HepG2 (cell line): ENCODE data around the gene SLC38A3. TPM values are rescaled to one million over a fixed set of nuclear protein-coding genes. Genes with fewer than 3 reads are reported as not detected.

Source experiments
- ATF7-NPFF ChIP-seq: sonication (generic); formaldehyde crosslinking; IDR thresholded peaks from 2 replicates; pipeline ENCODE4 v1.8.1; 2023; ENCODE audit warnings: mild to moderate bottlenecking, low read depth, missing genetic modification reagents, moderate library complexity
- CBX5 ChIP-seq: sonication (generic); formaldehyde crosslinking; IDR thresholded peaks from 2 replicates; pipeline ENCODE4 v1.4.0; 2020; ENCODE audit warnings: missing genetic modification reagents, borderline replicate concordance
- EZH2 ChIP-seq: conservative IDR thresholded peaks from 2 replicates; pipeline ENCODE4 v1.6.1; 2012; ENCODE audit warnings: mild to moderate bottlenecking, low read depth, low read length, moderate library complexity
- HNRNPLL ChIP-seq: fragments of 200-400 bp; formaldehyde crosslinking; IDR thresholded peaks from 2 replicates; pipeline ENCODE4 v1.6.1; 2017; ENCODE audit warnings: mild to moderate bottlenecking, low read depth, low read length; ENCODE audit not compliant: poor library complexity, severe bottlenecking
- ISL2 ChIP-seq: sonication (generic); formaldehyde crosslinking; IDR thresholded peaks from 2 replicates; pipeline ENCODE4 v1.5.0; 2020; ENCODE audit warnings: missing genetic modification reagents
- MED8 ChIP-seq: sonication (generic); formaldehyde crosslinking; IDR thresholded peaks from 2 replicates; pipeline ENCODE4 v1.8.1; 2023; ENCODE audit warnings: mild to moderate bottlenecking, missing genetic modification reagents; ENCODE audit not compliant: insufficient replicate concordance
- MTF1 ChIP-seq: sonication (generic); formaldehyde crosslinking; IDR thresholded peaks from 2 replicates; pipeline ENCODE4 v1.5.0; 2020; ENCODE audit warnings: missing genetic modification reagents
- NCOA2 ChIP-seq: sonication (generic); formaldehyde crosslinking; IDR thresholded peaks from 2 replicates; pipeline ENCODE4 v1.8.0; 2022; ENCODE audit warnings: inconsistent platforms
- NONO ChIP-seq, 2 experiments: fragments of 450-650 bp in 1 of 2; sonication (generic) in 1 of 2; formaldehyde crosslinking in 1 of 2; IDR thresholded peaks in 1 of 2; conservative IDR thresholded peaks in 1 of 2; 2 replicates each; pipeline versions ENCODE4 v1.6.1 to v1.8.0; 2017 to 2022; ENCODE audit warnings: mild to moderate bottlenecking in 1 of 2, missing genetic modification reagents in 1 of 2, moderate library complexity in 1 of 2
- POLR2A ChIP-seq, 2 experiments: IDR thresholded peaks; 2 replicates each; pipeline ENCODE4 v1.6.1; 2011; ENCODE audit warnings: low read depth in 2 of 2, low read length in 2 of 2, mild to moderate bottlenecking in 1 of 2, moderate library complexity in 1 of 2; ENCODE audit not compliant: insufficient read depth in 1 of 2
- ZNF329 ChIP-seq: sonication (generic); formaldehyde crosslinking; IDR thresholded peaks from 2 replicates; pipeline ENCODE4 v1.9.0; 2021; ENCODE audit warnings: low read depth, mild to moderate bottlenecking, missing genetic modification reagents
- ZSCAN25 ChIP-seq: sonication (generic); formaldehyde crosslinking; IDR thresholded peaks from 2 replicates; pipeline ENCODE4 v1.8.0; 2022; ENCODE audit warnings: mild to moderate bottlenecking, missing genetic modification reagents
- polyA plus RNA-seq, 8 experiments: library from polyadenylated mRNA; depleted of rRNA in 3 of 8; stranded (reverse) in 7 of 8; unstranded in 1 of 8; fragments of >200 nt; fragmentation: Illumina TruSeq in 4 of 8; extraction: Trizol in 4 of 8; gene quantifications; 2 replicates each; pipeline versions ENCODE4 v1.2.1 to v1.2.3, GENCODE V29; 2011 to 2016; ENCODE audit warnings: low read depth in 4 of 8, missing spikeins in 1 of 8, mixed read lengths in 1 of 8; ENCODE audit not compliant: insufficient read depth in 1 of 8
- total RNA-seq, 5 experiments: library from RNA; depleted of rRNA; stranded (reverse); fragments of >200 nt; fragmentation: Illumina TruSeq; extraction: Trizol; gene quantifications; 2 replicates each; pipeline ENCODE4 v1.2.3, GENCODE V29; 2016; ENCODE audit warnings: low read depth in 1 of 5
- TF ChIP-seq, protein P1 (sequence below): sonication (generic); formaldehyde crosslinking; IDR thresholded peaks from 2 replicates; pipeline ENCODE4 v1.5.0; 2020; ENCODE audit warnings: missing genetic modification reagents
- TF ChIP-seq, protein P2 (sequence below): IDR thresholded peaks from 2 replicates; pipeline ENCODE4 v1.6.1; 2016; ENCODE audit warnings: missing genetic modification reagents, missing compliant biosample characterization
- TF ChIP-seq, protein P3 (sequence below): sonication (generic); formaldehyde crosslinking; IDR thresholded peaks from 2 replicates; pipeline ENCODE4 v1.8.1; 2022; ENCODE audit warnings: low read depth, mild to moderate bottlenecking, missing genetic modification reagents
- TF ChIP-seq, protein P4 (sequence below): IDR thresholded peaks from 2 replicates; pipeline ENCODE4 v1.6.1; 2016; ENCODE audit warnings: low read depth, borderline replicate concordance
- TF ChIP-seq, protein P5 (sequence below): sonication (generic); formaldehyde crosslinking; IDR thresholded peaks from 2 replicates; pipeline ENCODE4 v1.5.0; 2020; ENCODE audit warnings: mild to moderate bottlenecking, missing genetic modification reagents, borderline replicate concordance
- TF ChIP-seq, protein P6 (sequence below): sonication (generic); formaldehyde crosslinking; IDR thresholded peaks from 2 replicates; pipeline ENCODE4 v1.5.0; 2020; ENCODE audit warnings: missing genetic modification reagents, mild to moderate bottlenecking, borderline replicate concordance
- TF ChIP-seq, protein P7 (sequence below): sonication (generic); formaldehyde crosslinking; IDR thresholded peaks from 2 replicates; pipeline ENCODE4 v1.5.0; 2020; ENCODE audit warnings: missing genetic modification reagents

Gene SLC38A3
- total and polyA plus RNA-seq, 2 of the 13 experiments (the other 11 are each of a cell fraction or from before 2014, with no cell fraction given) = 29.8 to 164 TPM

DNA sequence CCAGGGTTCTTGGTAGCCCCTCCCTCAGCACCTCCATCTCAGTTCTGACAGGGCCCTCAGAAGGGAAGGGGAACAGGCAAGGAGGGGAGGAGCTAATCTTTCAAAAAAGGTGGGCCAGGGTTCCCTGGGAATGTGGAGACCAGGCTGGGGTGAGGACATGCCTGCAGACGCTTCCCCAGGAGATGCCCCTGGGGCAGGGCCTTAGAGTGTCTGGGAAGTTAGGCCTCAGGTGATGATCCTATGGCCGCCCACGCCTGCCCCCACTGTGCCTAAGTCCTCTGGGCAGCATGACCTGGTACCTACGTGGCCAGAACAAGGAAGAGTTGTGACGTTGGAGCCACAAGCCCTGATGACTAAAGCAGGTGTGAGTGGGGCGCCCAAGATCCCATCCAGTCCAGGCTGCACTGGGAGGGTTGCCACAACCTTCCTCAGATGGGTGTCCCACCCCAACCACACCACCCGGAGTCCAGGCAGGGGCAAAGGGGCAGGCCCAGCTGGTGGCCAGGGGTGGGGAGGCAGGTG is 60.0 kb downstream of the SLC38A3 start (continued):
- TF ChIP-seq, protein P1, sequence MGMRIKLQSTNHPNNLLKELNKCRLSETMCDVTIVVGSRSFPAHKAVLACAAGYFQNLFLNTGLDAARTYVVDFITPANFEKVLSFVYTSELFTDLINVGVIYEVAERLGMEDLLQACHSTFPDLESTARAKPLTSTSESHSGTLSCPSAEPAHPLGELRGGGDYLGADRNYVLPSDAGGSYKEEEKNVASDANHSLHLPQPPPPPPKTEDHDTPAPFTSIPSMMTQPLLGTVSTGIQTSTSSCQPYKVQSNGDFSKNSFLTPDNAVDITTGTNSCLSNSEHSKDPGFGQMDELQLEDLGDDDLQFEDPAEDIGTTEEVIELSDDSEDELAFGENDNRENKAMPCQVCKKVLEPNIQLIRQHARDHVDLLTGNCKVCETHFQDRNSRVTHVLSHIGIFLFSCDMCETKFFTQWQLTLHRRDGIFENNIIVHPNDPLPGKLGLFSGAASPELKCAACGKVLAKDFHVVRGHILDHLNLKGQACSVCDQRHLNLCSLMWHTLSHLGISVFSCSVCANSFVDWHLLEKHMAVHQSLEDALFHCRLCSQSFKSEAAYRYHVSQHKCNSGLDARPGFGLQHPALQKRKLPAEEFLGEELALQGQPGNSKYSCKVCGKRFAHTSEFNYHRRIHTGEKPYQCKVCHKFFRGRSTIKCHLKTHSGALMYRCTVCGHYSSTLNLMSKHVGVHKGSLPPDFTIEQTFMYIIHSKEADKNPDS (CRISPR knock-in tag) = no peak; the same call in 1 of the 2 replicates
- TF ChIP-seq NONO (IDR thresholded peaks at IDR 0.05) (no peak), NONO (CRISPR knock-in tag; conservative IDR thresholded peaks at IDR 0.05) (peak; percentile 54; the same call in 1 of the 2 replicates), NCOA2 (no peak), CBX5 (CRISPR knock-in tag) (no peak), POLR2A (IDR thresholded peaks at IDR 0.05; ENCODE audit: insufficient read depth in 1 of 2, low read depth in 2 of 2, low read length in 2 of 2) (peak in 1 of 2 experiments; percentile 24; a peak in 1 of 4 replicates), EZH2 (no peak), MED8 (CRISPR knock-in tag) (peak; percentile 57), MTF1 (CRISPR knock-in tag) (no peak), HNRNPLL (no peak), ZSCAN25 (CRISPR knock-in tag) (peak; percentile 85), ATF7-NPFF (CRISPR knock-in tag) (0 out of 2 replicates have a peak, but pooled peaks have one; percentile 20), ZNF329 (no peak), ISL2 (0 out of 2 replicates have a peak, but pooled peaks have one; percentile 7)
- TF ChIP-seq, protein P2, sequence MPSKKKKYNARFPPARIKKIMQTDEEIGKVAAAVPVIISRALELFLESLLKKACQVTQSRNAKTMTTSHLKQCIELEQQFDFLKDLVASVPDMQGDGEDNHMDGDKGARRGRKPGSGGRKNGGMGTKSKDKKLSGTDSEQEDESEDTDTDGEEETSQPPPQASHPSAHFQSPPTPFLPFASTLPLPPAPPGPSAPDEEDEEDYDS (CRISPR knock-in tag) = 0 out of 2 replicates have a peak, but pooled peaks have one; percentile 22
- TF ChIP-seq, protein P3, sequence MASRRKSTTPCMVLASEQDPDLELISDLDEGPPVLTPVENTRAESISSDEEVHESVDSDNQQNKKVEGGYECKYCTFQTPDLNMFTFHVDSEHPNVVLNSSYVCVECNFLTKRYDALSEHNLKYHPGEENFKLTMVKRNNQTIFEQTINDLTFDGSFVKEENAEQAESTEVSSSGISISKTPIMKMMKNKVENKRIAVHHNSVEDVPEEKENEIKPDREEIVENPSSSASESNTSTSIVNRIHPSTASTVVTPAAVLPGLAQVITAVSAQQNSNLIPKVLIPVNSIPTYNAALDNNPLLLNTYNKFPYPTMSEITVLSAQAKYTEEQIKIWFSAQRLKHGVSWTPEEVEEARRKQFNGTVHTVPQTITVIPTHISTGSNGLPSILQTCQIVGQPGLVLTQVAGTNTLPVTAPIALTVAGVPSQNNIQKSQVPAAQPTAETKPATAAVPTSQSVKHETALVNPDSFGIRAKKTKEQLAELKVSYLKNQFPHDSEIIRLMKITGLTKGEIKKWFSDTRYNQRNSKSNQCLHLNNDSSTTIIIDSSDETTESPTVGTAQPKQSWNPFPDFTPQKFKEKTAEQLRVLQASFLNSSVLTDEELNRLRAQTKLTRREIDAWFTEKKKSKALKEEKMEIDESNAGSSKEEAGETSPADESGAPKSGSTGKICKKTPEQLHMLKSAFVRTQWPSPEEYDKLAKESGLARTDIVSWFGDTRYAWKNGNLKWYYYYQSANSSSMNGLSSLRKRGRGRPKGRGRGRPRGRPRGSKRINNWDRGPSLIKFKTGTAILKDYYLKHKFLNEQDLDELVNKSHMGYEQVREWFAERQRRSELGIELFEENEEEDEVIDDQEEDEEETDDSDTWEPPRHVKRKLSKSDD (CRISPR knock-in tag) = no peak
- TF ChIP-seq, protein P4, sequence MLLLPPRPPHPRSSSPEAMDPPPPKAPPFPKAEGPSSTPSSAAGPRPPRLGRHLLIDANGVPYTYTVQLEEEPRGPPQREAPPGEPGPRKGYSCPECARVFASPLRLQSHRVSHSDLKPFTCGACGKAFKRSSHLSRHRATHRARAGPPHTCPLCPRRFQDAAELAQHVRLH = no peak
- TF ChIP-seq, protein P5, sequence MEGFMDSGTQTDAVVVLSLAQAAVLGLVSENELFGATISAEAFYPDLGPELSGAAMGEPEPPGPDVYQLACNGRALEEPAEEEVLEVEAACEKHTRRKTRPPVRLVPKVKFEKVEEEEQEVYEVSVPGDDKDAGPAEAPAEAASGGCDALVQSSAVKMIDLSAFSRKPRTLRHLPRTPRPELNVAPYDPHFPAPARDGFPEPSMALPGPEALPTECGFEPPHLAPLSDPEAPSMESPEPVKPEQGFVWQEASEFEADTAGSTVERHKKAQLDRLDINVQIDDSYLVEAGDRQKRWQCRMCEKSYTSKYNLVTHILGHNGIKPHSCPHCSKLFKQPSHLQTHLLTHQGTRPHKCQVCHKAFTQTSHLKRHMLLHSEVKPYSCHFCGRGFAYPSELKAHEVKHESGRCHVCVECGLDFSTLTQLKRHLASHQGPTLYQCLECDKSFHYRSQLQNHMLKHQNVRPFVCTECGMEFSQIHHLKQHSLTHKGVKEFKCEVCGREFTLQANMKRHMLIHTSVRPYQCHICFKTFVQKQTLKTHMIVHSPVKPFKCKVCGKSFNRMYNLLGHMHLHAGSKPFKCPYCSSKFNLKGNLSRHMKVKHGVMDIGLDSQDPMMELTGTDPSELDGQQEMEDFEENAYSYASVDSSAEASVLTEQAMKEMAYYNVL = 0 out of 2 replicates have a peak, but pooled peaks have one; percentile 37
- TF ChIP-seq, protein P6, sequence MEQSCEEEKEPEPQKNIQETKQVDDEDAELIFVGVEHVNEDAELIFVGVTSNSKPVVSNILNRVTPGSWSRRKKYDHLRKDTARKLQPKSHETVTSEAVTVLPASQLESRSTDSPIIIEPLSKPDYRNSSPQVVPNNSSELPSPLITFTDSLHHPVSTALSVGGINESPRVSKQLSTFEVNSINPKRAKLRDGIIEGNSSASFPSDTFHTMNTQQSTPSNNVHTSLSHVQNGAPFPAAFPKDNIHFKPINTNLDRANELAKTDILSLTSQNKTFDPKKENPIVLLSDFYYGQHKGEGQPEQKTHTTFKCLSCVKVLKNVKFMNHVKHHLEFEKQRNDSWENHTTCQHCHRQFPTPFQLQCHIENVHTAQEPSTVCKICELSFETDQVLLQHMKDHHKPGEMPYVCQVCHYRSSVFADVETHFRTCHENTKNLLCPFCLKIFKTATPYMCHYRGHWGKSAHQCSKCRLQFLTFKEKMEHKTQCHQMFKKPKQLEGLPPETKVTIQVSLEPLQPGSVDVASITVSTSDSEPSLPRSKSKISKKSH (CRISPR knock-in tag) = peak; percentile 48; the same call in 1 of the 2 replicates
- TF ChIP-seq, protein P7, sequence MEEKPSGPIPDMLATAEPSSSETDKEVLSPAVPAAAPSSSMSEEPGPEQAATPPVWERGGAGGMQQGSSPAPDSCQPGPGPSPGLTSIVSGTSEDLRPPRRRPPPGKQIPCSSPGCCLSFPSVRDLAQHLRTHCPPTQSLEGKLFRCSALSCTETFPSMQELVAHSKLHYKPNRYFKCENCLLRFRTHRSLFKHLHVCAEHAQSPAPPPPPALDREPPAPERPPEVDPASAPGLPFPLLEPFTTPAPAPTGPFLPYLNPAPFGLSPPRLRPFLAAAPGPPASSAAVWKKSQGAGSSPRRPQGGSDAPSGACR (CRISPR knock-in tag) = no peak
